ENCODE data around the gene SCLY. TPM values are rescaled to one million over a fixed set of nuclear protein-coding genes. Genes with fewer than 3 reads are reported as not detected.

SCLY gene
- total RNA-seq, 2 donors from 2014 or later, result 13.3 to 33.7 TPM

GRCh38 chr2:238092486-238093035 is 31.8 kb downstream of the SCLY start:
- no peak for ATAC-seq (ENCODE audit: insufficient number of reproducible peaks, low FRiP score, low read depth)
- H3K27me3 ChIP-seq (replicated peaks; ENCODE audit: insufficient read depth), result no peaks in the 10 kb centered on the region
- H3K36me3 ChIP-seq, result no peaks in the 10 kb centered on the region
- DNase-seq (ENCODE audit: low spot score), result no peak
- H3K27ac ChIP-seq, result no peak overlapping the region
- TF ChIP-seq, protein P1, sequence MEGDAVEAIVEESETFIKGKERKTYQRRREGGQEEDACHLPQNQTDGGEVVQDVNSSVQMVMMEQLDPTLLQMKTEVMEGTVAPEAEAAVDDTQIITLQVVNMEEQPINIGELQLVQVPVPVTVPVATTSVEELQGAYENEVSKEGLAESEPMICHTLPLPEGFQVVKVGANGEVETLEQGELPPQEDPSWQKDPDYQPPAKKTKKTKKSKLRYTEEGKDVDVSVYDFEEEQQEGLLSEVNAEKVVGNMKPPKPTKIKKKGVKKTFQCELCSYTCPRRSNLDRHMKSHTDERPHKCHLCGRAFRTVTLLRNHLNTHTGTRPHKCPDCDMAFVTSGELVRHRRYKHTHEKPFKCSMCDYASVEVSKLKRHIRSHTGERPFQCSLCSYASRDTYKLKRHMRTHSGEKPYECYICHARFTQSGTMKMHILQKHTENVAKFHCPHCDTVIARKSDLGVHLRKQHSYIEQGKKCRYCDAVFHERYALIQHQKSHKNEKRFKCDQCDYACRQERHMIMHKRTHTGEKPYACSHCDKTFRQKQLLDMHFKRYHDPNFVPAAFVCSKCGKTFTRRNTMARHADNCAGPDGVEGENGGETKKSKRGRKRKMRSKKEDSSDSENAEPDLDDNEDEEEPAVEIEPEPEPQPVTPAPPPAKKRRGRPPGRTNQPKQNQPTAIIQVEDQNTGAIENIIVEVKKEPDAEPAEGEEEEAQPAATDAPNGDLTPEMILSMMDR (IDR thresholded peaks at IDR 0.05), result no peak
- no peaks in the 10 kb centered on the region for H3K9me3 ChIP-seq
- H3K4me1 ChIP-seq (ENCODE audit: control insufficient read depth in 1 of 2, low read depth in 2 of 2), result no peaks in the 10 kb centered on the region
- H3K4me3 ChIP-seq, result no peak overlapping the region

GRCh38 chr2:238093181-238094140 is 32.7 kb downstream of the SCLY start:
- no peaks in the 10 kb centered on the region for H3K9me3 ChIP-seq
- DNase-seq (ENCODE audit: low spot score) (no peak), ATAC-seq (ENCODE audit: insufficient number of reproducible peaks, low FRiP score, low read depth) (no peak)
- H3K27ac ChIP-seq, result no peak overlapping the region
- TF ChIP-seq, protein P1 (IDR thresholded peaks at IDR 0.05), result no peak
- H3K4me3 ChIP-seq, result no peak overlapping the region
- no peaks in the 10 kb centered on the region for H3K27me3 ChIP-seq (replicated peaks; ENCODE audit: insufficient read depth)
- H3K4me1 ChIP-seq (ENCODE audit: control insufficient read depth in 1 of 2, low read depth in 2 of 2), result no peaks in the 10 kb centered on the region
- no peaks in the 10 kb centered on the region for H3K36me3 ChIP-seq

- Histone ChIP-seq H3K36me3 (no peaks in the 10 kb centered on the region), H3K27me3 (replicated peaks; ENCODE audit: insufficient read depth) (no peaks in the 10 kb centered on the region), H3K27ac (no peak overlapping the region), H3K9me3 (no peaks in the 10 kb centered on the region), H3K4me1 (ENCODE audit: control insufficient read depth in 1 of 2, low read depth in 2 of 2) (no peaks in the 10 kb centered on the region), H3K4me3 (no peak overlapping the region)
- TF ChIP-seq, protein P1 (IDR thresholded peaks at IDR 0.05), result no peak
- DNase-seq (ENCODE audit: low spot score) (no peak), ATAC-seq (ENCODE audit: insufficient number of reproducible peaks, low FRiP score, low read depth) (no peak)
These were observed 33.7 kb downstream of the SCLY start for GRCh38 chr2:238094438-238095022.

DNA sequence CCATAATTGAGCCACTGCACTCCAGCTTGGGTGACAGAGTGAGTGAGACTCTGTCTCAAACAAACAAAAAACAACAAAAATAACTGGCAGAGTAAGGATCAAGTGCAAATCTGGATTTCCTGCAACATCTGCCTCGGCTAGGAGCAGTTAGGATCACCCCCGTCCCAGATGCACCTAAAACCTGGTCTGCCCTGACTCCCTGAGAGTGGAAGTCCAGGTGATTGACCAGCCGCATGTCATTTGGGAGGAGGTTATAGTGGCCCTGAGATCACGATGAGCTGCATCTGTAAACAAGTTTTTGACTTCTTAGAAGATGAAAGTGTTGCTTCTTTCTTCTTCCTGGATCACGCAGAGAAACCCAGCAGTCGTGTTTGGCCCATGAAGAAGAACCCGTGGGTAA is 34.3 kb downstream of the SCLY start:
- DNase-seq (ENCODE audit: low spot score) (no peak), ATAC-seq (ENCODE audit: insufficient number of reproducible peaks, low FRiP score, low read depth) (no peak)
- Histone ChIP-seq H3K36me3 (no peaks in the 10 kb centered on the region), H3K27me3 (replicated peaks; ENCODE audit: insufficient read depth) (no peaks in the 10 kb centered on the region), H3K27ac (no peak overlapping the region), H3K9me3 (no peaks in the 10 kb centered on the region), H3K4me1 (ENCODE audit: control insufficient read depth in 1 of 2, low read depth in 2 of 2) (no peaks in the 10 kb centered on the region), H3K4me3 (no peak overlapping the region)
- TF ChIP-seq, protein P1 (IDR thresholded peaks at IDR 0.05), result no peak

DNA sequence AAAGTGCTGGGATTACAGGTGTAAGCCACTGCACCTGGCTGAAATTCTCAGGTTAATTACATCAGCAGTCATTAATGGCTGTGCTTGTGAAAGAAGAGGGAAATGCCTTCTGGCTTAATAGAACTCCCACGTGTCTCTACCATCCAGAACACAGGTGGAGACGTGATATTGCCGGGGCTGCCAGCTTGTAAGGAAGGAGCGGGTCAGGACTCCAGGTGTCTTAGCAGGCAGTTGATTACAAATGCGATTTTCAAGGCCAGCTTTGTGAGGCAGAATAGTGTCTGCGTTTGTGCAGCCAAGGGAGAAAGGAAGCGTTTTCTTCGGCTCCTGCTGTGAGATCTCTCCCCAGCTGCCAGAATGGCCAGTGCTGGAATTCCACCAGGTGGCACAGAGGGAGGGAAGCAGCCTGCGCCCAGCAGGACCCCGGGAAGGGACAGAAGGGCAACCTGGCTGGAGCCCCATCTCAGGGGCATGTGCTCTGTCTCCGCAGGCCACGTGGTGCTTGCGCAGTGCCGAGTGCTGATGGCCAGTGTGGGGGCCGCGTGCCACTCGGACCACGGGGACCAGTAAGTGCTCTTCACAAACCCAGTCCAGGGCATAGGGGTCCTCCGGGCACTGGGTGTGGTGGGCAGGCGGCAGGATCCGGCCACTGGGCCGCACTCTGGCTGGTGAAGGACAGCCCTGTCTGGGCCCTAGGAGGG is 35.7 kb downstream of the SCLY start:
- ATAC-seq (ENCODE audit: insufficient number of reproducible peaks, low FRiP score, low read depth) (no peak), DNase-seq (ENCODE audit: low spot score) (no peak)
- Histone ChIP-seq H3K9me3 (no peaks in the 10 kb centered on the region), H3K4me1 (ENCODE audit: control insufficient read depth in 1 of 2, low read depth in 2 of 2) (no peaks in the 10 kb centered on the region), H3K36me3 (no peaks in the 10 kb centered on the region), H3K27ac (no peak overlapping the region), H3K27me3 (replicated peaks; ENCODE audit: insufficient read depth) (no peaks in the 10 kb centered on the region), H3K4me3 (no peak overlapping the region)
- TF ChIP-seq, protein P1 (IDR thresholded peaks at IDR 0.05), result no peak

All from thoracic aorta (tissue), 2 donors.